K562 (cell line): Measurements from ENCODE around the gene VAMP4. TPM values are rescaled to one million over a fixed set of nuclear protein-coding genes. Genes with fewer than 3 reads are reported as not detected.

Experiments used
- ATAC-seq: fragments of 200-7000 bp; cut with Tn5 transposase; 3 replicates; pipeline ENCODE4 v1.9.1; 2020; ENCODE audit warnings: moderate library complexity
- Bru-seq: library from RNA; stranded (reverse); fragments of 400-500 nt; gene quantifications from one replicate; lab custom pipeline; 2021; lab: Mats Ljungman, UMichigan
- BruChase-seq, 2 experiments: library from RNA; stranded (reverse); fragments of 400-500 nt; gene quantifications; one replicate each; lab custom pipeline; 2021; lab: Mats Ljungman, UMichigan
- BruUV-seq: library from RNA; stranded (reverse); fragments of 400-500 nt; replicated peaks from 2 replicates; lab custom pipeline; 2021; lab: Mats Ljungman, UMichigan
- CTCF ChIA-PET: fragments of 300-600 bp; formaldehyde crosslinking; extraction: SDS; loops from one replicate; lab custom pipeline; 2021; ENCODE audit warnings: low intra/inter-chr PET ratio; lab: Yijun Ruan, JAX
- POLR2A ChIA-PET: fragments of 300-600, 350-650 bp; sonication (Branson Sonifier 250); formaldehyde crosslinking; extraction: SDS; loops from one replicate; lab custom pipeline; 2021; ENCODE audit warnings: antibody characterized with exemption, inconsistent platforms; lab: Yijun Ruan, JAX
- DNase-seq, 4 experiments: peaks; one replicate each; pipeline versions ENCODE4 v3.0.0 to v3.0.0-alpha.2; 2011 to 2018; ENCODE audit warnings: low spot score in 3 of 4, mixed read lengths in 3 of 4; ENCODE audit errors: extremely low read depth in 1 of 4
- FAIRE-seq: peaks from 2 replicates; lab custom pipeline; 2011; peaks lifted over from hg19 to GRCh38; lab: Jason Lieb, UNC
- H2AFZ ChIP-seq: 2 replicates; pipeline ENCODE4 v1.6.0; 2011; ENCODE audit warnings: low read depth, low read length, control low read depth, inconsistent platforms
- H3K27ac ChIP-seq: fragments of 200-600 bp; 3 replicates; pipeline ENCODE4 v1.8.0; 2011; ENCODE audit warnings: low read depth, mild to moderate bottlenecking, control low read depth, inconsistent platforms, low read length, moderate library complexity, mixed read lengths; ENCODE audit errors: extremely low read depth
- H3K27me3 ChIP-seq, 2 experiments: fragments of 300-600 bp in 1 of 2; 2 replicates in 1 of 2; 3 replicates in 1 of 2; pipeline versions ENCODE4 v1.6.0 to v1.8.0; 2011; ENCODE audit warnings: inconsistent platforms in 2 of 2, low read length in 2 of 2, mild to moderate bottlenecking in 1 of 2, mixed read lengths in 1 of 2, moderate library complexity in 1 of 2; ENCODE audit not compliant: control insufficient read depth in 2 of 2, insufficient read depth in 2 of 2
- H3K36me3 ChIP-seq: fragments of 300-600 bp; 3 replicates; pipeline ENCODE4 v1.8.0; 2011; ENCODE audit warnings: mild to moderate bottlenecking, low read length, inconsistent platforms; ENCODE audit not compliant: control insufficient read depth, insufficient read depth
- H3K4me1 ChIP-seq, 2 experiments: fragments of 200-600 bp in 1 of 2; replicated peaks in 1 of 2; 2 replicates in 1 of 2; 3 replicates in 1 of 2; pipeline versions ENCODE4 v1.5.1 to v1.8.0; 2011; ENCODE audit warnings: inconsistent platforms in 2 of 2, low read length in 2 of 2, mild to moderate bottlenecking in 1 of 2, mixed read lengths in 1 of 2, moderate library complexity in 1 of 2; ENCODE audit not compliant: control insufficient read depth in 2 of 2, insufficient read depth in 2 of 2
- H3K4me2 ChIP-seq: 2 replicates; pipeline ENCODE4 v1.6.1; 2011; ENCODE audit warnings: low read length, control low read depth, inconsistent platforms, mixed read lengths; ENCODE audit not compliant: insufficient read depth
- H3K4me3 ChIP-seq: fragments of 200-600 bp; sonication (generic), shearing (Covaris generic); 2 replicates; pipeline ENCODE4 v1.5.1; 2016; ENCODE audit warnings: control low read depth, inconsistent platforms
- H3K79me2 ChIP-seq: fragments of 200-600 bp; 3 replicates; pipeline ENCODE4 v1.8.0; 2011; ENCODE audit warnings: low read length, inconsistent platforms; ENCODE audit not compliant: control insufficient read depth, insufficient read depth
- H3K9ac ChIP-seq, 2 experiments: 2 replicates each; pipeline versions ENCODE4 v1.6.0 to v1.6.1; 2011; ENCODE audit warnings: low read depth in 2 of 2, low read length in 2 of 2, control low read depth in 1 of 2, inconsistent platforms in 1 of 2, mild to moderate bottlenecking in 1 of 2, mixed read lengths in 1 of 2; ENCODE audit not compliant: insufficient read depth in 1 of 2
- H3K9me1 ChIP-seq: one replicate; pipeline ENCODE4 v1.6.0; 2011; ENCODE audit warnings: inconsistent platforms, mild to moderate bottlenecking, low read length, moderate library complexity; ENCODE audit not compliant: control insufficient read depth, insufficient read depth
- H3K9me3 ChIP-seq: replicated peaks from 2 replicates; pipeline ENCODE4 v1.5.1; 2011; ENCODE audit warnings: low read depth, low read length, inconsistent platforms; ENCODE audit not compliant: control insufficient read depth, insufficient read depth
- H4K20me1 ChIP-seq: replicated peaks from 2 replicates; pipeline ENCODE4 v1.6.1; 2011; ENCODE audit warnings: low read length, inconsistent platforms, mixed read lengths; ENCODE audit not compliant: control insufficient read depth, insufficient read depth
- CBFB ChIP-seq: sonication (generic); formaldehyde crosslinking; IDR thresholded peaks from 2 replicates; pipeline ENCODE4 v1.4.0; 2020; ENCODE audit warnings: mild to moderate bottlenecking, missing genetic modification reagents
- CREB3 ChIP-seq: fragments of 450-650 bp; conservative IDR thresholded peaks from 2 replicates; pipeline ENCODE4 v1.6.1; 2016; ENCODE audit warnings: missing genetic modification characterization, low read depth, mild to moderate bottlenecking, missing compliant biosample characterization, moderate library complexity
- HNRNPK ChIP-seq: fragments of 200-400 bp; formaldehyde crosslinking; IDR thresholded peaks from one replicate; pipeline ENCODE4 v1.6.1; 2018; ENCODE audit warnings: mild to moderate bottlenecking, low read depth, low read length; ENCODE audit not compliant: poor library complexity, severe bottlenecking
- ILK ChIP-seq: fragments of 450-650 bp; IDR thresholded peaks from 2 replicates; pipeline ENCODE4 v1.6.1; 2016; ENCODE audit warnings: missing genetic modification characterization, low read depth, mild to moderate bottlenecking, missing compliant biosample characterization, moderate library complexity, borderline replicate concordance
- RB1 ChIP-seq: fragments of 450-650 bp; IDR thresholded peaks from 2 replicates; pipeline ENCODE4 v1.6.1; 2017; ENCODE audit warnings: low read depth, mild to moderate bottlenecking
- TFAP4 ChIP-seq: sonication (generic); formaldehyde crosslinking; IDR thresholded peaks from 2 replicates; pipeline ENCODE4 v1.8.0; 2022; ENCODE audit warnings: missing genetic modification reagents, mild to moderate bottlenecking, moderate library complexity, borderline replicate concordance
- ZMIZ1 ChIP-seq, 2 experiments: fragments of 150-350 bp in 1 of 2; IDR thresholded peaks; 2 replicates each; pipeline ENCODE4 v1.6.1; 2012 to 2016; ENCODE audit warnings: low read depth in 2 of 2, low read length in 2 of 2, mild to moderate bottlenecking in 1 of 2, moderate library complexity in 1 of 2
- WGBS: fragments of 100-300 bp; shearing (Covaris generic); methylation state at CpG from one replicate; pipeline ENCODE4 v1.1.6; 2016; ENCODE audit warnings: low coverage, mixed read lengths; ENCODE audit not compliant: insufficient coverage; ENCODE audit errors: missing lambda C conversion rate; 5-methylcytosine and 5-hydroxymethylcytosine counted together
- in situ Hi-C: fragments of 300-500 bp; cut with MboI; formaldehyde crosslinking; loops from 4 replicates; pipeline ENCODE4 v1.15.0; 2018; ENCODE audit warnings: inconsistent platforms, mixed read lengths
- intact Hi-C: fragments of 100-400 bp; cut with micrococcal nuclease; formaldehyde crosslinking; loops from 2 replicates; pipeline ENCODE4 v1.14.2; 2022
- long read RNA-seq, 3 experiments: library from polyadenylated mRNA in 2 of 3; library from RNA in 1 of 3; unstranded in 2 of 3; stranded (forward) in 1 of 3; transcript quantifications; one replicate each; pipeline ENCODE4 v2.0.0, GENCODE V29; 2019 to 2022
- polyA minus RNA-seq, 3 experiments: library from RNA; depleted of rRNA, polyadenylated mRNA; stranded (reverse); fragments of >200 nt; gene quantifications; 2 replicates each; pipeline ENCODE4 v1.2.3, GENCODE V29; 2011
- polyA plus RNA-seq, 8 experiments: library from polyadenylated mRNA; depleted of rRNA in 4 of 8; stranded (reverse) in 5 of 8; unstranded in 3 of 8; fragments of >200 nt; fragmentation: Nextera tagmentation in 2 of 8; fragmentation: Illumina TruSeq in 1 of 8; extraction: Ambion mirVana in 2 of 8; extraction: Trizol in 1 of 8; gene quantifications; 2 replicates each; pipeline versions ENCODE4 v1.2.1 to v1.2.3, GENCODE V29; 2011 to 2014; ENCODE audit warnings: inconsistent platforms in 1 of 8, missing spikeins in 1 of 8
- total RNA-seq, 7 experiments: library from RNA; depleted of rRNA in 6 of 7; stranded (reverse); fragments of >200 nt in 6 of 7; fragmentation: Illumina TruSeq in 2 of 7; extraction: Trizol in 2 of 7; gene quantifications; 2 replicates each; pipeline versions ENCODE4 v1.2.1 to v1.2.3, GENCODE V29; 2011 to 2021; ENCODE audit warnings: low replicate concordance in 1 of 7

Gene VAMP4
- total RNA-seq (2011; cell fraction: chromatin; rRNA removed; ENCODE audit: low replicate concordance): 3.1 and 14.9 TPM in 2 replicates
- total RNA-seq (2011; cell fraction: nucleolus; rRNA removed): 2.2 and 2.4 TPM in 2 replicates
- 6.6 and 16.6 TPM in 2 replicates for total RNA-seq (2011; cell fraction: nucleoplasm; rRNA removed)
- total RNA-seq (2014; rRNA removed): 5.1 and 6.5 TPM in 2 replicates
- total RNA-seq (2014; rRNA removed; fragmentation: Illumina TruSeq; extraction: Trizol): 12.3 and 14.7 TPM in 2 replicates
- 10.0 and 11.1 TPM in 2 replicates for total RNA-seq (2015; rRNA removed; fragmentation: Illumina TruSeq; extraction: Trizol)
- 12.3 and 13.7 TPM in 2 replicates for total RNA-seq (2021)
- polyA plus RNA-seq (2011; rRNA removed): 12.5 and 21.4 TPM in 2 replicates
- 2.5 and 4.6 TPM in 2 replicates for polyA plus RNA-seq (2011; cell fraction: cytosol; rRNA removed)
- polyA plus RNA-seq (2011; cell fraction: nucleus; rRNA removed): 10.3 and 12.6 TPM in 2 replicates
- 12.7 and 15.1 TPM in 2 replicates for polyA plus RNA-seq (2012)
- 12.4 and 14.0 TPM in 2 replicates for polyA plus RNA-seq (2014; fragmentation: Illumina TruSeq; extraction: Trizol)
- 1 to 10 TPM; 3.3 to 4.1 TPM for polyA plus RNA-seq (2014; fragmentation: Nextera tagmentation; extraction: Ambion mirVana)
- 11.4 and 11.9 TPM in 2 replicates for polyA plus RNA-seq (2014; rRNA removed)
- polyA minus RNA-seq (2011; rRNA and poly(A)+ RNA removed): 11.1 and 11.3 TPM in 2 replicates
- polyA minus RNA-seq (2011; cell fraction: cytosol; rRNA and poly(A)+ RNA removed): 7.7 and 8.4 TPM in 2 replicates
- polyA minus RNA-seq (2011; cell fraction: nucleus; rRNA and poly(A)+ RNA removed): 4.6 and 7.4 TPM in 2 replicates
- Bru-seq, nascent RNA: percentile 79 among the genes with signal in this experiment
- percentile 77 among the genes with signal in this experiment for BruChase-seq, experiment 1, labeled RNA remaining after a 2-hour chase
- BruChase-seq, experiment 2, labeled RNA remaining after a 6-hour chase: percentile 75 among the genes with signal in this experiment
- long read RNA-seq, experiment 1, full-length matches to known transcripts: 17 of 44 reads
- long read RNA-seq, experiment 1, partial matches to known transcripts: 11 of 44 reads
- long read RNA-seq, experiment 1, other reads (novel, unspliced or antisense): 16 of 44 reads
- long read RNA-seq, experiment 2, full-length matches to known transcripts: 3 of 15 reads
- long read RNA-seq, experiment 2, partial matches to known transcripts: 0 of 15 reads
- long read RNA-seq, experiment 2, other reads (novel, unspliced or antisense): 12 of 15 reads
- long read RNA-seq, experiment 3, full-length matches to known transcripts: 5 of 14 reads
- long read RNA-seq, experiment 3, partial matches to known transcripts: 2 of 14 reads
- long read RNA-seq, experiment 3, other reads (novel, unspliced or antisense): 7 of 14 reads

- in situ Hi-C loops (no loop called here), intact Hi-C loops (loop anchor here (1.0 to 10.0 kb wide), 5 partner anchors 21 to 257 kb away; partner anchors contain the start of genes METTL13 and PRRC2C)
- Histone ChIP-seq H3K27ac (peak within 1 kb of the TSS; percentile 94), H3K4me3 (peak within 1 kb of the TSS; percentile 92), H3K4me2 (peak within 1 kb of the TSS; percentile 98), H3K9ac (peak within 1 kb of the TSS; percentile 87 to 98), H3K79me2 (peaks cover 41% of the 10 kb centered on the region), H3K27me3 (no peaks in the 10 kb centered on the region), H2AFZ (peak within 1 kb of the TSS; percentile 99), H3K9me3 (no peaks in the 10 kb centered on the region), H3K4me1 (peaks cover 12 to 27% of the 10 kb centered on the region in 2 experiments; a peak in 4 of 5 replicates), H4K20me1 (no peaks in the 10 kb centered on the region), H3K9me1 (no peaks in the 10 kb centered on the region), H3K36me3 (peaks cover 14% of the 10 kb centered on the region; the same call in 1 of the 3 replicates)
- peak; percentile 73 for FAIRE-seq
- TSS peak; percentile 85 for BruUV-seq
- ChIA-PET POLR2A (interaction anchor here (0.7 to 4.6 kb wide), 8 partner anchors 11 to 1831 kb away, joined by 3 to 31 read pairs (median 4); no protein-coding TSS in a partner anchor), CTCF (interaction anchor here (1.1 kb wide), 1 partner anchor 87 kb away, joined by 3 read pairs; no protein-coding TSS in a partner anchor)
- WGBS: 0% methylated on average over 31 of the region's 57 CpGs
- peak; percentile 88 for ATAC-seq
- DNase-seq: peak; percentile 91 to 94 (median 94)
- TF ChIP-seq TFAP4 (CRISPR knock-in tag): peak; percentile 71; the same call in 1 of the 2 replicates
- TF ChIP-seq ILK (tag): no peak
- no peak for TF ChIP-seq CREB3
- peak; percentile 93 for TF ChIP-seq RB1
- peak; percentile 71 to 98 for TF ChIP-seq ZMIZ1 (IDR thresholded peaks at IDR 0.05; ENCODE audit: low read depth in 2 of 2, low read length in 2 of 2)
- no peak; the same call in 1 of the 2 replicates for TF ChIP-seq CBFB (CRISPR knock-in tag)
- TF ChIP-seq HNRNPK: peak; percentile 13
These were observed at the start of gene VAMP4 for GRCh38 chr1:171741872-171742576. Gene VAMP4 (minus strand): TSS chr1:171742065. CDS start chr1:171738414, 3,651 bp downstream.
